Measurements from ENCODE around the gene TXNL4A.
"Not testable (repeated sequence)": the region's sequence is repeated elsewhere in the genome, so short reads cannot be mapped to it uniquely, and the experiment has no call there.

The TXNL4A gene

GRCh38 chr18:79960921-79961526, 27.3 kb downstream of the TXNL4A start:
- H3K4me3 ChIP-seq (ENCODE audit: insufficient read depth, low read length, poor library complexity, severe bottlenecking), result no peak overlapping the region
- H3K9me2 ChIP-seq (replicated peaks; ENCODE audit: insufficient read depth, low read length), result no peaks in the 10 kb centered on the region
- H3K27me3 ChIP-seq (ENCODE audit: low read length), result no peaks in the 10 kb centered on the region
- H3K79me2 ChIP-seq (ENCODE audit: insufficient read depth, low read length), result no peaks in the 10 kb centered on the region
- no peaks in the 10 kb centered on the region for H4K20me1 ChIP-seq (ENCODE audit: low read depth, low read length)
- TF ChIP-seq EZH2phosphoT487 (conservative IDR thresholded peaks at IDR 0.05; ENCODE audit: low read length) (no peak), CTCF (IDR thresholded peaks at IDR 0.05; ENCODE audit: insufficient read depth, low read length, poor library complexity, severe bottlenecking) (no peak)
- H3K36me3 ChIP-seq (ENCODE audit: low read length), result no peaks in the 10 kb centered on the region
- no peak overlapping the region for H3K9ac ChIP-seq (ENCODE audit: low read length)
- no peak overlapping the region for H2AFZ ChIP-seq (ENCODE audit: low read depth, low read length, severe bottlenecking)
- H3K27ac ChIP-seq (ENCODE audit: low read depth, low read length), result no peak overlapping the region
- no peaks in the 10 kb centered on the region for H3F3A ChIP-seq (ENCODE audit: insufficient read depth)
- no peak overlapping the region for H3K4me2 ChIP-seq (ENCODE audit: low read depth, low read length, poor library complexity, severe bottlenecking)
- no peaks in the 10 kb centered on the region for H3K9me3 ChIP-seq (ENCODE audit: insufficient read depth, low read length)

DNA sequence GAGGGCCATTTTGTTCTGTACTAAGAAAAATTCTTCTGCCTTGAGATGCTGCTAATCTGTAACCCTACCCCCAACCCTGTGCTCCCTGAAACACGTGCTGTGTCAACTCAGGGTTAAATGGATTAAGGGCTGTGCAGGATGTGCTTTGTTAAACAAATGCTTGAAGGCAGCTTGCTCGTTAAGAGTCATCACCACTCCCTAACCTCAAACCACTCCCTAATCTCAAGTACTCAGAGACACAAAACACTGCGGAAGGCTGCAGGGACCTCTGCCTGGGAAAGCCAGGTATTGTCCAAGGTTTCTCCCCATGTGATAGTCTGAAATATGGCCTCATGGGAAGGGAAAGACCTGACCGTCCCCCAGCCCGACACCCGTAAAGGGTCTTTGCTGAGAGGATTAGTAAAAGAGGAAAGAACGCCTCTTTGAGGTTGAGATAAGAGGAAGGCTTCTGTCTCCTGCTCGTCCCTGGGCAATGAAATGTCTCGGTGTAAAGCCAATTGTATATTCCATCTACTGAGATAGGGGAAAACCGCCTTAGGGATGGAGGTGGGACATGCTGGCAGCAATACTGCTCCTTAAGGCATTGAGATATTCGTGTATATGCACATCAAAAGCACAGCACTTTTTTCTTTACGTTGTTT, 28.1 kb downstream of the TXNL4A start:
- H3K27ac ChIP-seq (ENCODE audit: low read depth, low read length); H4K20me1 ChIP-seq (ENCODE audit: low read depth, low read length); H3K4me2 ChIP-seq (ENCODE audit: low read depth, low read length, poor library complexity, severe bottlenecking); H3K9me2 ChIP-seq (replicated peaks; ENCODE audit: insufficient read depth, low read length); H3K9ac ChIP-seq (ENCODE audit: low read length); H3F3A ChIP-seq (ENCODE audit: insufficient read depth); H2AFZ ChIP-seq (ENCODE audit: low read depth, low read length, severe bottlenecking); H3K27me3 ChIP-seq (ENCODE audit: low read length); H3K36me3 ChIP-seq (ENCODE audit: low read length); H3K9me3 ChIP-seq (ENCODE audit: insufficient read depth, low read length); H3K4me3 ChIP-seq (ENCODE audit: insufficient read depth, low read length, poor library complexity, severe bottlenecking); H3K79me2 ChIP-seq (ENCODE audit: insufficient read depth, low read length): not testable (repeated sequence)

GRCh38 chr18:79958981-79959380, 29.4 kb downstream of the TXNL4A start:
- TF ChIP-seq EZH2phosphoT487 (conservative IDR thresholded peaks at IDR 0.05; ENCODE audit: low read length), result no peak
- TF ChIP-seq CTCF (IDR thresholded peaks at IDR 0.05; ENCODE audit: insufficient read depth, low read length, poor library complexity, severe bottlenecking), result no peak
- Histone ChIP-seq H2AFZ (ENCODE audit: low read depth, low read length, severe bottlenecking) (no peak overlapping the region), H3F3A (ENCODE audit: insufficient read depth) (no peaks in the 10 kb centered on the region), H3K79me2 (ENCODE audit: insufficient read depth, low read length) (no peaks in the 10 kb centered on the region), H3K4me2 (ENCODE audit: low read depth, low read length, poor library complexity, severe bottlenecking) (no peak overlapping the region), H3K9ac (ENCODE audit: low read length) (no peak overlapping the region), H4K20me1 (ENCODE audit: low read depth, low read length) (no peaks in the 10 kb centered on the region), H3K27ac (ENCODE audit: low read depth, low read length) (no peak overlapping the region), H3K9me3 (ENCODE audit: insufficient read depth, low read length) (no peaks in the 10 kb centered on the region), H3K4me3 (ENCODE audit: insufficient read depth, low read length, poor library complexity, severe bottlenecking) (no peak overlapping the region), H3K9me2 (replicated peaks; ENCODE audit: insufficient read depth, low read length) (no peaks in the 10 kb centered on the region), H3K27me3 (ENCODE audit: low read length) (no peaks in the 10 kb centered on the region), H3K36me3 (ENCODE audit: low read length) (no peaks in the 10 kb centered on the region)

DNA sequence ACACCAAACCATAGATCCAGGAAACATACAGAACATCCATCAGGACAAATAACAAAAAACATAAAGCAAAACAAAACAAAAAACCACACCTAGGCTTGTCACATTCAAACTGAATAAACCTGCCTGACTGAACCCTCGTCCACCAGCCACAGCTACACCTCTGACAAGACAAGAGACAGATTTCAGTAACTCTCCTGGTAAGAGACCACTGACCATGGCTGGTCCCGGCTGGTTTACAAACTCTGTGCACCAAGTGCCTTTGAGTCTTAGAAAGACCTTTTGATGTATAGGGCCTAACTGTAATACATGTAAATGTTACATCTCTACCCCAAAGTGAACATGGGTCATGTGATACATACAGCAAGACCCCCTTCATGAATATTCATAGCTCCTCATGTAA, 32.1 kb downstream of the TXNL4A start:
- H3K27ac ChIP-seq (ENCODE audit: low read depth, low read length), result no peak overlapping the region

More for the DNA sequence above, 32.1 kb downstream of the TXNL4A start:
- H3K79me2 ChIP-seq (ENCODE audit: insufficient read depth, low read length), result no peaks in the 10 kb centered on the region
- no peaks in the 10 kb centered on the region for H3F3A ChIP-seq (ENCODE audit: insufficient read depth)
- H3K9me3 ChIP-seq (ENCODE audit: insufficient read depth, low read length), result no peaks in the 10 kb centered on the region
- H4K20me1 ChIP-seq (ENCODE audit: low read depth, low read length), result no peaks in the 10 kb centered on the region
- H3K36me3 ChIP-seq (ENCODE audit: low read length), result no peaks in the 10 kb centered on the region
- no peaks in the 10 kb centered on the region for H3K27me3 ChIP-seq (ENCODE audit: low read length)
- H3K4me3 ChIP-seq (ENCODE audit: insufficient read depth, low read length, poor library complexity, severe bottlenecking), result no peak overlapping the region
- TF ChIP-seq CTCF (IDR thresholded peaks at IDR 0.05; ENCODE audit: insufficient read depth, low read length, poor library complexity, severe bottlenecking), result no peak
- no peak for TF ChIP-seq EZH2phosphoT487 (conservative IDR thresholded peaks at IDR 0.05; ENCODE audit: low read length)
- H3K9me2 ChIP-seq (replicated peaks; ENCODE audit: insufficient read depth, low read length), result no peaks in the 10 kb centered on the region
- no peak overlapping the region for H3K9ac ChIP-seq (ENCODE audit: low read length)
- H3K4me2 ChIP-seq (ENCODE audit: low read depth, low read length, poor library complexity, severe bottlenecking), result no peak overlapping the region
- no peak overlapping the region for H2AFZ ChIP-seq (ENCODE audit: low read depth, low read length, severe bottlenecking)

Measured in SU-DHL-6 (cell line).